Kidney (tissue), 14 donors: Measurements from ENCODE around the gene MYEOV. TPM values are rescaled to one million over a fixed set of nuclear protein-coding genes. Genes with fewer than 3 reads are reported as not detected.

Experiments used
- DNase-seq, 5 donors: peaks; one replicate each; pipeline ENCODE4 v3.0.0-alpha.2; 2013 to 2020
- FAIRE-seq: peaks from 2 replicates; lab custom pipeline; 2012; peaks lifted over from hg19 to GRCh38; lab: Jason Lieb, UNC
- H3K27ac ChIP-seq, 2 donors: one replicate each; pipeline ENCODE4 v1.7.0; 2013; ENCODE audit warnings: low read depth in 2 of 2, low read length in 2 of 2, inconsistent platforms in 1 of 2
- H3K27me3 ChIP-seq: one replicate; pipeline ENCODE4 v1.7.1; 2013; ENCODE audit warnings: low read length, inconsistent platforms; ENCODE audit not compliant: control insufficient read depth, insufficient read depth
- H3K36me3 ChIP-seq, 3 donors: one replicate each; pipeline versions ENCODE4 v1.7.0 to v1.7.1; 2013; ENCODE audit warnings: low read length in 3 of 3, control low read depth in 1 of 3, inconsistent platforms in 1 of 3; ENCODE audit not compliant: insufficient read depth in 3 of 3, control insufficient read depth in 2 of 3
- H3K4me1 ChIP-seq, 3 donors: one replicate each; pipeline versions ENCODE4 v1.7.0 to v1.7.1; 2013; ENCODE audit warnings: low read length in 3 of 3, inconsistent platforms in 1 of 3, low read depth in 1 of 3; ENCODE audit not compliant: control insufficient read depth in 2 of 3, insufficient read depth in 2 of 3
- H3K4me3 ChIP-seq, 3 donors: one replicate each; pipeline versions ENCODE4 v1.7.0 to v1.8.1; 2013; ENCODE audit warnings: low read length in 3 of 3, control low read depth in 1 of 3, inconsistent platforms in 1 of 3
- H3K9ac ChIP-seq, 3 donors: one replicate each; pipeline versions ENCODE4 v1.7.0 to v1.7.1; 2013; ENCODE audit warnings: low read length in 3 of 3, control low read depth in 1 of 3, inconsistent platforms in 1 of 3
- H3K9me3 ChIP-seq, 3 donors: one replicate each; pipeline versions ENCODE4 v1.7.0 to v1.7.1; 2013; ENCODE audit warnings: low read length in 3 of 3, control low read depth in 1 of 3, inconsistent platforms in 1 of 3; ENCODE audit not compliant: control insufficient read depth in 2 of 3, insufficient read depth in 1 of 3
- intact Hi-C: fragments of 100-400 bp; cut with DNase I; formaldehyde crosslinking; loops from one replicate; pipeline ENCODE4 v1.11.1; 2022
- polyA plus RNA-seq: library from polyadenylated mRNA; stranded (reverse); fragments of 350-450 nt; fragmentation: Illumina TruSeq; extraction: RNeasy Lipid Tissue Mini Kit (QIAGEN cat#74804); gene quantifications from one replicate; pipeline ENCODE4 v1.2.3, GENCODE V29; 2014; ENCODE audit warnings: low read depth, low replicate concordance; ENCODE audit not compliant: insufficient read depth
- total RNA-seq: library from RNA; stranded (reverse); fragmentation: NEBNext Ultra II Directional; extraction: Animal tissue kit (Norgen Biotek cat#: 25700); gene quantifications from one replicate; pipeline ENCODE4 v1.2.1, GENCODE V29; 2021
- TF ChIP-seq, protein P1 (sequence below): IDR thresholded peaks from 3 replicates; pipeline ENCODE4 v1.5.1; 2012; ENCODE audit warnings: mild to moderate bottlenecking, moderate library complexity, borderline replicate concordance; ENCODE audit not compliant: insufficient read depth; ENCODE audit errors: extremely low read depth
- donor health status: control.
- donor health status: control.
- donor health status: control.
- donor health status: control.
- donor health status: control.
- donor health status: DM: yes; HTN: yes; CAD: no.
- donor health status: Normal renal cell carcinoma (clear cell type).

The MYEOV gene
- total and polyA plus RNA-seq, 2 donors from 2014 or later, result 2.6 TPM; not detected in 1

DNA sequence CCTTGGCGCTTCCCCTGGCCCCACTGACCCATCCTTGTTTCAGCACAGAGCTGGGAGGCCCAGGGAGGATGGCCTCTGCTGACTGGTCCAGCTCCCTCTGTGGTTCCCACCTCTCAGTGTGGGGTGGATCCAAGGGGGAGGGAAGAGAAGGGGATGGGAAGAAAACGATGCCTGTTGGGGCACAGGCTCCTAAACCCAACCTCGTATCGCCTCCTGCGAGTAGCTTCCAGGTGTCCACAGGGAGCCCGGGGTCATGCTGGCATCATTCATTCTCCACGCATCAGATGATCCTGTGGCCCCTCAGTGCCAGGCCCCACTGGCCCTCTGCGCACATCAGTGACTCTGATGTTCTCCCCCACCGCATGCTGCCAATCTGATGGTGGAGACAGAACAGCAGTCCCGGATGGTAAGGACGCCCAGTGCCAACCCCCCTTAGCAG, 5.1 kb downstream of the MYEOV start:
- intact Hi-C loops, result no loop called here
- peak overlapping the region; percentile 70 to 72 for H3K27ac ChIP-seq
- H3K36me3 ChIP-seq, result no peaks in the 10 kb centered on the region
- H3K4me1 ChIP-seq, result peaks cover 0 to 36% (median 23%) of the 10 kb centered on the region in 3 donors
- peak in 1 of 5 donors; percentile 75 for DNase-seq
- H3K9ac ChIP-seq, result no peak overlapping the region
- H3K4me3 ChIP-seq, result no peak overlapping the region
- TF ChIP-seq, protein P1, sequence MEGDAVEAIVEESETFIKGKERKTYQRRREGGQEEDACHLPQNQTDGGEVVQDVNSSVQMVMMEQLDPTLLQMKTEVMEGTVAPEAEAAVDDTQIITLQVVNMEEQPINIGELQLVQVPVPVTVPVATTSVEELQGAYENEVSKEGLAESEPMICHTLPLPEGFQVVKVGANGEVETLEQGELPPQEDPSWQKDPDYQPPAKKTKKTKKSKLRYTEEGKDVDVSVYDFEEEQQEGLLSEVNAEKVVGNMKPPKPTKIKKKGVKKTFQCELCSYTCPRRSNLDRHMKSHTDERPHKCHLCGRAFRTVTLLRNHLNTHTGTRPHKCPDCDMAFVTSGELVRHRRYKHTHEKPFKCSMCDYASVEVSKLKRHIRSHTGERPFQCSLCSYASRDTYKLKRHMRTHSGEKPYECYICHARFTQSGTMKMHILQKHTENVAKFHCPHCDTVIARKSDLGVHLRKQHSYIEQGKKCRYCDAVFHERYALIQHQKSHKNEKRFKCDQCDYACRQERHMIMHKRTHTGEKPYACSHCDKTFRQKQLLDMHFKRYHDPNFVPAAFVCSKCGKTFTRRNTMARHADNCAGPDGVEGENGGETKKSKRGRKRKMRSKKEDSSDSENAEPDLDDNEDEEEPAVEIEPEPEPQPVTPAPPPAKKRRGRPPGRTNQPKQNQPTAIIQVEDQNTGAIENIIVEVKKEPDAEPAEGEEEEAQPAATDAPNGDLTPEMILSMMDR, result no peak
- H3K9me3 ChIP-seq, result no peaks in the 10 kb centered on the region
- FAIRE-seq, result no peak
- H3K27me3 ChIP-seq, result no peaks in the 10 kb centered on the region

DNA sequence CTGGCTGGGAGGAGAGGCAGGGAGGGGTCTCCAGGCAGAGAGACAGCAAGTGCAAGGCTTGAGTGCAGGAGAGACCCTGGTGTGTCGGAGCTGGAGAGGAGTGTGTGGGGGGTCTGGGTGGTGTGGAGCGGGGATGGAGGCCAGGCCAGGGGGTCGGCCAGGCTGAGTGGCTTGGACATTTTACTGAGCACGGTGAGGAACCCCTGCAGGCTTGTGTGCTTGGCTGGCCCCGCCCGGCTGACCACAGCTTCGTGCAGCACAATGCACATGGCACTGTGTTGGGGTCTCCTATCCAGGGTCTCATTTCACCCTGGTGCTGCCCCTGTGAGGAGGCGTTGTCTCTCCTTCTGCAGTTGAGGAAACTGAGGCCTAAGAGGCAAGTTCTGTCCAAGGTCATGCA, 5.6 kb downstream of the MYEOV start:
- no peak overlapping the region for H3K27ac ChIP-seq
- H3K9ac ChIP-seq, result no peak overlapping the region
- H3K36me3 ChIP-seq, result no peaks in the 10 kb centered on the region
- TF ChIP-seq, protein P1, result no peak
- H3K4me1 ChIP-seq, result peaks cover 0 to 36% (median 23%) of the 10 kb centered on the region in 3 donors
- no peaks in the 10 kb centered on the region for H3K9me3 ChIP-seq
- no peak for FAIRE-seq
- no peak overlapping the region for H3K4me3 ChIP-seq
- intact Hi-C loops, result no loop called here
- no peaks in the 10 kb centered on the region for H3K27me3 ChIP-seq
- DNase-seq, result peak in 1 of 5 donors; percentile 68

DNA sequence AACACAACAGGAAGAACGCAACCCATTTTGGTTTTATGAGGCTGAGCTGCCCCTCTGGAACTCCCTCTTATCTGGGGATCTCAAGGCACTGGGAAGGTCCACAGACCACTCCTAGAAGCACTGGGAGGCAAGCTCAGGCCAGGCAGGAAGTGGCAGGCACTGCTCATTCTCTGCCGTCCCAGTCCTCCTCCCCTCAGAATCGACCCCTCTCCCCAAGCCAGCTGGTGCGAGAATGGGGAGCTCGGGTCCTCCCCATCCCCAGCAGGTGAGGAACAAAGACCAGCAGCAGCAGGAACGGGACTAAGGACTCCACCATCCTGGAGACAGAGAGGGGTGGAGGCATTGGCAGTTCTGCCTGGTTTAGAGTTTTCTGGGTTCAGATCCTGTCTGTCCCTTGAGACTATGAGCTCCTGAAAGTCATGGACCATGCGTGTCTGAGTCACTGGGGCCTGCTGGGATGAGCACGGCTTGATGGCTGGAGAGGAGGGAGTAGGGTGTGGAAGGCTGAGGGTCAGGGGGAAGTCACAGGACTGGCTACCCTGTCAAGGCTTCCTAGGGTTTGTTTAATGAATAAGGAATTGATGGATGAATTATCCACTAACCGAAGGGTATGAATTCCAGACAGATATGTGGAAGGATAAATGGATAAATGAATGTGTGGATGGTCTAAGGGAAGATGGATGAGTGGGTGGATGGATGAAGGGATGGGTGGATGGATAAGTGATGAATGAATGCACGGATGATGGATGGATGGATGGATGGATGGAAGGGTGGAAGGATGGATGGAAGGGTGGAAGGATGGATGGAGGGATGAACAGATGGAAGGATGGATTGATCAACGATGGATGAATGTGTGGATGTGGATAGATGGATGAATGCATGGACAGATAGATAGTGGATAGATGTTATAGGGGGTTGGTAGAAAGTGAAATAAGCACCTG, 6.4 kb downstream of the MYEOV start:
- H3K4me3 ChIP-seq, result no peak overlapping the region
- no peaks in the 10 kb centered on the region for H3K9me3 ChIP-seq
- H3K36me3 ChIP-seq, result no peaks in the 10 kb centered on the region
- intact Hi-C loops, result no loop called here
- no peak overlapping the region for H3K9ac ChIP-seq
- H3K27me3 ChIP-seq, result no peaks in the 10 kb centered on the region
- H3K4me1 ChIP-seq, result peaks cover 0 to 36% (median 23%) of the 10 kb centered on the region in 3 donors
- TF ChIP-seq, protein P1, result no peak
- DNase-seq, result no peak
- no peak overlapping the region for H3K27ac ChIP-seq
- no peak for FAIRE-seq
